ENCODE data around the gene CASP9.

- TF ChIP-seq CTCF (conservative IDR thresholded peaks at IDR 0.05; ENCODE audit: low read depth in 2 of 2) (no peak), POLR2AphosphoS5 (IDR thresholded peaks at IDR 0.05; ENCODE audit: low read depth) (peak; percentile 65), EZH2phosphoT487 (IDR thresholded peaks at IDR 0.05; ENCODE audit: unreplicated experiment) (no peak), ZNF114 (CRISPR knock-in tag; IDR thresholded peaks at IDR 0.05) (no peak), EZH2 (IDR thresholded peaks at IDR 0.05; ENCODE audit: low read depth, unreplicated experiment) (no peak), ZNF331 (CRISPR knock-in tag; IDR thresholded peaks at IDR 0.05; ENCODE audit: low read depth) (no peak), CREB1 (CRISPR knock-in tag; IDR thresholded peaks at IDR 0.05; ENCODE audit: low read depth) (peak; percentile 10; the same call in 1 of the 2 replicates), JUNB (IDR thresholded peaks at IDR 0.05; ENCODE audit: unreplicated experiment) (no peak), REST (IDR thresholded peaks at IDR 0.05; ENCODE audit: unreplicated experiment) (no peak)
These were observed 15.1 kb downstream of the CASP9 start for GRCh38 chr1:15508700-15509487.
